Stomach (tissue), 9 donors: ENCODE measurements around the gene ATXN3. TPM values are rescaled to one million over a fixed set of nuclear protein-coding genes. Genes with fewer than 3 reads are reported as not detected.

ENCODE experiments used
- DNase-seq, 2 donors: peaks; one replicate each; pipeline versions ENCODE4 v3.0.0 to v3.0.0-alpha.2; 2013 to 2019
- H3K27ac ChIP-seq, 5 donors: fragments of 200-600 bp in 4 of 5; sonication (generic) in 4 of 5; one replicate each; pipeline ENCODE4 v1.5.1; 2013 to 2019; ENCODE audit warnings: mild to moderate bottlenecking in 1 of 5, moderate library complexity in 1 of 5
- H3K27me3 ChIP-seq, 3 donors: fragments of 200-600 bp; sonication (generic); one replicate each; pipeline ENCODE4 v1.5.1; 2017 to 2019; ENCODE audit warnings: mixed run types in 1 of 3
- H3K36me3 ChIP-seq, 4 donors: fragments of 200-600 bp; sonication (generic); 1 replicate in 3 of 4; 2 replicates in 1 of 4; pipeline ENCODE4 v1.5.1; 2016 to 2019
- H3K4me1 ChIP-seq, 4 donors: fragments of 200-600 bp; sonication (generic); one replicate each; pipeline ENCODE4 v1.5.1; 2016 to 2019
- H3K4me3 ChIP-seq, 4 donors: fragments of 200-600 bp; sonication (generic) in 3 of 4; one replicate each; pipeline ENCODE4 v1.5.1; 2016 to 2019; ENCODE audit warnings: mild to moderate bottlenecking in 1 of 4
- H3K9me3 ChIP-seq, 4 donors: fragments of 200-600 bp; sonication (generic); one replicate each; pipeline ENCODE4 v1.5.1; 2016 to 2019
- EP300 ChIP-seq: sonication (generic); formaldehyde crosslinking; IDR thresholded peaks from one replicate; pipeline ENCODE4 v1.6.1; 2017; ENCODE audit warnings: antibody characterized with exemption
- POLR2A ChIP-seq, 4 donors: fragments of 450-650 bp; IDR thresholded peaks; one replicate each; pipeline ENCODE4 v1.6.1; 2016; ENCODE audit warnings: antibody characterized with exemption in 4 of 4, control low read depth in 2 of 4, mild to moderate bottlenecking in 1 of 4, moderate library complexity in 1 of 4
- POLR2AphosphoS5 ChIP-seq, 3 donors: sonication (generic); formaldehyde crosslinking; IDR thresholded peaks; one replicate each; pipeline ENCODE4 v1.6.1; 2016; ENCODE audit warnings: antibody characterized with exemption in 3 of 3
- WGBS, 5 donors: extraction: QIAGEN DNeasy Blood & Tissue Kit in 3 of 5; methylation state at CpG; one replicate each; pipeline versions ENCODE4 v1.1.5 to v1.1.7; 2013 to 2018; 5-methylcytosine and 5-hydroxymethylcytosine counted together
- intact Hi-C: fragments of 100-400 bp; cut with DNase I; formaldehyde crosslinking; loops from one replicate; pipeline ENCODE4 v1.15.1; 2023; ENCODE audit warnings: low total_unique reads
- polyA plus RNA-seq, 3 donors: library from polyadenylated mRNA; stranded (reverse); fragments of 200-250 nt; gene quantifications; one replicate each; pipeline ENCODE4 v1.2.3, GENCODE V29; 2013
- total RNA-seq, 5 donors: library from RNA; depleted of rRNA; stranded (reverse); fragments of >200 nt; gene quantifications; one replicate each; pipeline versions ENCODE4 v1.1.0 to v1.2.3, GENCODE V29; 2014 to 2016
- TF ChIP-seq, protein P1 (sequence below), 7 experiments: fragments of 450-650 bp in 4 of 7; fragments of 200-600 bp in 3 of 7; sonication (generic) in 3 of 7; IDR thresholded peaks; one replicate each; pipeline ENCODE4 v1.5.1; 2016 to 2019; ENCODE audit warnings: antibody characterized with exemption in 7 of 7, control low read depth in 2 of 7, mild to moderate bottlenecking in 1 of 7
- donor health status: healthy with polysubstance abuse.
- donor health status: Bipolar disorder and iron deficiency.
- donor health status: healthy.

ATXN3 gene
- total and polyA plus RNA-seq, 8 donors = 4.5 to 229 (median 27.0) TPM

DNA sequence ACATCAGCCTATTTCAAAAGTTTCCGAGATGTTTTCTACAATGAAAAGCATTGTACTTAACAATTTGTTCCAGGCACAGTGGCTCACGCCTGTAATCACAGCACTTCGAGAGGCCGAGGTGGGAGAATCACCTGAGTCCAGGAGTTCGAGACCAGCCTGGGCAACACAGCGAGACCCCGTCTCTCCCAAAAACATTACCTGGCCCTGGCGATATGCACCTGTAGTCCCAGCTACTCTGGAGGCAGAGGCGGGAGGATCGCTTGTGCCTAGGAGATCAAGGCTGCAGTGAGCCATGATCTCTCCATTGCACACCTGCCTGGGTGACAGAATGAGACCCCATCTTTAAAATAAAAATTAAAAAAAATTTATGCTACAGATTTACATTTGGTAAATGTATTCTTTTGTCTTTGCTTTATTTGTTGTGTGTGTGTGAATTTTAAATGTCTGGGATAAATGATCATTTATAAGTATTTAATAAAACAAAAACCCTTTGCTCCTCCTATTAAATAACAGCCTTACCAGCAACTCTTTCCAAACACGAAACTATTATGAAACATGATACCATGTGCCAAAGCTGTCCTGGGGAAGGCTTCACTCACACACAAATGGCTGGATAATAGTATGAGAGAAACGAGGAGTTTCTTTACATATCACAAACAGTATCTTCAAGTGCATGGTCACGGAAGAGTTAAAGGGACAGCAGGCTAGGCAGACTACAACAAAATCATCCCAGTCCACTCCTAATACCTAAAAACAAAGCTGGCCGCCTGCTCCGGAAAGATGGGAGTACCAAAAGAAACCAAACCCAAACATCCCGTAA is 1.1 kb downstream of the ATXN3 start:
- H3K9me3 ChIP-seq = no peaks in the 10 kb centered on the region
- no peak for TF ChIP-seq EP300
- TF ChIP-seq, protein P1, sequence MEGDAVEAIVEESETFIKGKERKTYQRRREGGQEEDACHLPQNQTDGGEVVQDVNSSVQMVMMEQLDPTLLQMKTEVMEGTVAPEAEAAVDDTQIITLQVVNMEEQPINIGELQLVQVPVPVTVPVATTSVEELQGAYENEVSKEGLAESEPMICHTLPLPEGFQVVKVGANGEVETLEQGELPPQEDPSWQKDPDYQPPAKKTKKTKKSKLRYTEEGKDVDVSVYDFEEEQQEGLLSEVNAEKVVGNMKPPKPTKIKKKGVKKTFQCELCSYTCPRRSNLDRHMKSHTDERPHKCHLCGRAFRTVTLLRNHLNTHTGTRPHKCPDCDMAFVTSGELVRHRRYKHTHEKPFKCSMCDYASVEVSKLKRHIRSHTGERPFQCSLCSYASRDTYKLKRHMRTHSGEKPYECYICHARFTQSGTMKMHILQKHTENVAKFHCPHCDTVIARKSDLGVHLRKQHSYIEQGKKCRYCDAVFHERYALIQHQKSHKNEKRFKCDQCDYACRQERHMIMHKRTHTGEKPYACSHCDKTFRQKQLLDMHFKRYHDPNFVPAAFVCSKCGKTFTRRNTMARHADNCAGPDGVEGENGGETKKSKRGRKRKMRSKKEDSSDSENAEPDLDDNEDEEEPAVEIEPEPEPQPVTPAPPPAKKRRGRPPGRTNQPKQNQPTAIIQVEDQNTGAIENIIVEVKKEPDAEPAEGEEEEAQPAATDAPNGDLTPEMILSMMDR (IDR thresholded peaks at IDR 0.05) = no peak
- TF ChIP-seq POLR2AphosphoS5 (IDR thresholded peaks at IDR 0.05) = no peak
- H3K27ac ChIP-seq = peak overlapping the region; percentile 95 to 98 (median 96)
- WGBS, 5 donors = 51 to 59% (median 55%) methylated on average over 16 of the region's 16 CpGs
- H3K36me3 ChIP-seq = no peaks in the 10 kb centered on the region
- intact Hi-C loops = no loop called here
- DNase-seq = no peak
- no peaks in the 10 kb centered on the region for H3K27me3 ChIP-seq
- peaks cover 15 to 60% (median 46%) of the 10 kb centered on the region in 4 donors for H3K4me1 ChIP-seq
- peak overlapping the region; percentile 93 to 98 (median 96) for H3K4me3 ChIP-seq

DNA sequence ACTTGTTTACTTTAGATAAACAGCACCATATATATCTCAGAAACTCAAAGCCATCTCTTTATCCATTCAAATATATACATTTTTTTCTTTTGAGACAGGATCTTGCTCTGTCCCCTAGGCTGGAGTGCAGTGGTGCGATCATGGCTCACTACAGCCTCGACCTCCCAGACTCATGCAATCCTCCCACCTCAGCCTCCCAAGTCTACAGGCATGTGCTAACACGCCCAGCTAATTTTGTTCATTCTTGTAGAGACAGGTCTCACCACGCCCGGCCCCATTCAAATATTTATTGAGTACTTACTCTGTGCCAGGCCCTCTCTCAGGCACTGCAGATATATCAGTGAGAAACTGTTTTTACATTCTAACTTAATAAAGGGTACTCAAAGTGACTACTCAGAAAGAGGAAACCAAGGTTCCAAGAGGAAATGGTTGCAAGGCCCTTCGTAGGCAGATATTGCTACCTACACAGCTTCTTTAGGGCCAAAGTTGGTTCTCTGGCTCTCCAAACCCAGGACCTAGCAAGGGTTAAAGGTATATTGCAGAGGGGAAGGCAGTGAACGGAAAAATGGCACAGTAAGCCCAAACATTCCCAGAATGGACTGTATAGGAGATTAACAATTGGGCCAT is 2.9 kb downstream of the ATXN3 start:
- 59 to 73% (median 65%) methylated on average over 7 of the region's 7 CpGs for WGBS, 5 donors
- H3K4me3 ChIP-seq = no peak overlapping the region
- no peaks in the 10 kb centered on the region for H3K36me3 ChIP-seq
- H3K27me3 ChIP-seq = no peaks in the 10 kb centered on the region
- no peak for TF ChIP-seq POLR2AphosphoS5 (IDR thresholded peaks at IDR 0.05)
- no peak for TF ChIP-seq EP300
- TF ChIP-seq, protein P1 (IDR thresholded peaks at IDR 0.05) = no peak
- TF ChIP-seq POLR2A (IDR thresholded peaks at IDR 0.05) = no peak
- intact Hi-C loops = no loop called here
- DNase-seq = no peak
- H3K4me1 ChIP-seq = peaks cover 15 to 74% (median 54%) of the 10 kb centered on the region in 4 donors
- no peak overlapping the region for H3K27ac ChIP-seq
- H3K9me3 ChIP-seq = no peaks in the 10 kb centered on the region

DNA sequence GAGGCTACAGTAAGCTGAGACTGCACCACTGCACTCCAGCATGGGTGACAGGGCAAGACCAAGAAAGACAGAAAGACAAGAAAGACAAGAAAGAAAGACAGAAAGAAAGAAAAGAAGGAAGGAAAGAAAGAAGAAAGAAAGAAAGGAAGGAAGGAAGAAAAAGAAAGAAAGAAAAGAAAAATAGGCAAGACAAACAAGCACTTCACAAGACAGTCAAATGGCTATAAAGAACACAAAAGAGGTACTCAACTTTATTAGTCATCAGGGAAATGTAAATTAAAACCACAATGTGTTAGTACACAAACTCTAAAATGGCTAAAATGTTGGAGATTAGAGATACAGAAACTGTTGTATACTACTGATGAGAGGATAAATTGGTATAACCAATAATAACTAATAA is 6.6 kb downstream of the ATXN3 start:
- H3K27me3 ChIP-seq = no peaks in the 10 kb centered on the region
- no peak overlapping the region for H3K4me3 ChIP-seq
- H3K4me1 ChIP-seq = peaks cover 10 to 61% (median 42%) of the 10 kb centered on the region in 4 donors
- TF ChIP-seq EP300 (no peak), POLR2A (IDR thresholded peaks at IDR 0.05) (no peak), POLR2AphosphoS5 (IDR thresholded peaks at IDR 0.05) (no peak)
- TF ChIP-seq, protein P1 (IDR thresholded peaks at IDR 0.05) = no peak
- intact Hi-C loops = no loop called here
- no peak overlapping the region for H3K27ac ChIP-seq
- no peak for DNase-seq
- no peaks in the 10 kb centered on the region for H3K9me3 ChIP-seq
- H3K36me3 ChIP-seq = peaks cover 11 to 18% (median 16%) of the 10 kb centered on the region in 4 donors

DNA sequence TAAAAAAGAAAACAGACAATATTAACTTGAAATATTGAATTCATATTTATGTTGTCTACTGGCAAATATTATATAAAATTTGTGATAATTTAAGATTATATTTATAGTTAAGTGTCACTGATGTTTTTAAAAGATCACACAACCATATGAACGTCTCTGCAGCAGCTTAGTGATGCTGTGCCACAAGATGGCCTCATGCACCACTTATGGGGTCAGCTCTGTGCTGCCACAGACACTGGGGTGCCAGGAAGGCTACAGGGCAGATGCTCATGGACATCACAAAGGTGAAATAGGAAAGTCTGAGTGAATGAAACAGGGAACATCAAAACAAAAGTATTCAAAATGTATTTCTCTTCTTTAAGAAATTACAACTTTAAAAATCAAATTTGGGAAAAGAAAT is 13.1 kb downstream of the ATXN3 start:
- intact Hi-C loops = no loop called here
- no peaks in the 10 kb centered on the region for H3K4me1 ChIP-seq
- no peak overlapping the region for H3K4me3 ChIP-seq
- DNase-seq = no peak
- TF ChIP-seq EP300 = no peak
- TF ChIP-seq, protein P1 (IDR thresholded peaks at IDR 0.05) = no peak
- TF ChIP-seq POLR2AphosphoS5 (IDR thresholded peaks at IDR 0.05) = no peak
- TF ChIP-seq POLR2A (IDR thresholded peaks at IDR 0.05) = no peak
- no peak overlapping the region for H3K27ac ChIP-seq
- no peaks in the 10 kb centered on the region for H3K27me3 ChIP-seq
- 35 to 57% (median 47%) methylated on average over 1 of the region's 1 CpG for WGBS, 5 donors
- peaks cover 16 to 72% (median 67%) of the 10 kb centered on the region in 4 donors for H3K36me3 ChIP-seq
- H3K9me3 ChIP-seq = no peaks in the 10 kb centered on the region
